Measurements from ENCODE around the gene IFT122. TPM values are rescaled to one million over a fixed set of nuclear protein-coding genes. Genes with fewer than 3 reads are reported as not detected.

IFT122 gene
- total RNA-seq, 1 experiment from 2014 or later = 30.0 TPM

DNA sequence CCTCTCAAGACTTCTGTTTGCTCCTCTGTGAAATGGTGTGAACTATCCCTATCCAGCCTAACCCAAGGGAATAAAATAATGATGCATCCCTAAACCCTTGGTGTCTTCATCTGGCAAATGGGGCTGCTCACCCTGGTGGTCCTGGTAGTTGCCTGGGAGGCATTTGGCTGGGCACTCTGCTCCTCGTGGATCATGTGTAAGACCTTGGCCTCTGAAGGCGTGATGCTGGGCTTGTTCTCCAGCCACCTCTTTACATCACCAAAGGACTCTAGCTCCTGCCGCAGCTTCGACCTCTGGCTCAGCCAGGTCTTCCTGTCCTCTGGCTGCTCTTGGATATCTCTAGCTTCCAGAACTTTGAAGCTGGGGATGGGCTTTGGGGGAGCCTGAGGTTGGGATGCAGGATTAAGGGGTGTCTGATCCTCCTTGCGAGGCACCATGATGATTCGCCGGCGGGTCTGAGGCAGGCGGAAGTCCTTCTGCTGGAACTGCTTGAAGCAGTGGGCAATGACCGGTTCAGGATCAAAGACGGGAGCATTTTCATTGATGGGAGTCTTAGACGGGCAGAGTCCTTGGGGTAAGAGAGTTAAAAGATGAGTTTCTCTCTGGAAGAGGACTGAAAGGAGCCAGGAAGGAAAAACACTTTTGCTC is 18.7 kb upstream of the IFT122 start:
- DNase-seq = no peak
- H3K27ac Mint-ChIP-seq (ENCODE audit: unreplicated experiment) = no peak overlapping the region
- Histone ChIP-seq H3K36me3 (ENCODE audit: control insufficient read depth, insufficient read depth, low read length) (no peaks in the 10 kb centered on the region), H3K4me3 (ENCODE audit: low read depth, low read length) (no peak overlapping the region), H3K9me3 (no peaks in the 10 kb centered on the region), H3K27me3 (replicated peaks; ENCODE audit: control insufficient read depth, insufficient read depth, low read length) (no peaks in the 10 kb centered on the region), H3K4me1 (peaks cover 6% of the 10 kb centered on the region; the same call in 1 of the 2 replicates)
- ChIA-PET POLR2A (no interaction called here), CTCF (no interaction called here)
- intact Hi-C loops (cut with micrococcal nuclease; ENCODE audit: unreplicated experiment) = loop anchor here (5.0 kb wide), 1 partner anchor 39 kb away; no protein-coding TSS in a partner anchor
- BruUV-seq (replicated peaks) = no TSS peak
- H3K9me3 Mint-ChIP-seq (ENCODE audit: unreplicated experiment) = no peaks in the 10 kb centered on the region
- no peaks in the 10 kb centered on the region for H3K36me3 Mint-ChIP-seq (ENCODE audit: insufficient read depth, unreplicated experiment)
- TF ChIP-seq, protein P1, sequence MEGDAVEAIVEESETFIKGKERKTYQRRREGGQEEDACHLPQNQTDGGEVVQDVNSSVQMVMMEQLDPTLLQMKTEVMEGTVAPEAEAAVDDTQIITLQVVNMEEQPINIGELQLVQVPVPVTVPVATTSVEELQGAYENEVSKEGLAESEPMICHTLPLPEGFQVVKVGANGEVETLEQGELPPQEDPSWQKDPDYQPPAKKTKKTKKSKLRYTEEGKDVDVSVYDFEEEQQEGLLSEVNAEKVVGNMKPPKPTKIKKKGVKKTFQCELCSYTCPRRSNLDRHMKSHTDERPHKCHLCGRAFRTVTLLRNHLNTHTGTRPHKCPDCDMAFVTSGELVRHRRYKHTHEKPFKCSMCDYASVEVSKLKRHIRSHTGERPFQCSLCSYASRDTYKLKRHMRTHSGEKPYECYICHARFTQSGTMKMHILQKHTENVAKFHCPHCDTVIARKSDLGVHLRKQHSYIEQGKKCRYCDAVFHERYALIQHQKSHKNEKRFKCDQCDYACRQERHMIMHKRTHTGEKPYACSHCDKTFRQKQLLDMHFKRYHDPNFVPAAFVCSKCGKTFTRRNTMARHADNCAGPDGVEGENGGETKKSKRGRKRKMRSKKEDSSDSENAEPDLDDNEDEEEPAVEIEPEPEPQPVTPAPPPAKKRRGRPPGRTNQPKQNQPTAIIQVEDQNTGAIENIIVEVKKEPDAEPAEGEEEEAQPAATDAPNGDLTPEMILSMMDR (IDR thresholded peaks at IDR 0.05; ENCODE audit: insufficient read depth in 1 of 2, low read depth in 1 of 2, low read length in 1 of 2, severe bottlenecking in 1 of 2, unreplicated experiment in 1 of 2) = no peak
- no peak overlapping the region for H3K4me3 Mint-ChIP-seq (ENCODE audit: unreplicated experiment)
- H3K4me1 Mint-ChIP-seq (ENCODE audit: low read depth, unreplicated experiment) = peaks cover 24% of the 10 kb centered on the region
- H3K27me3 Mint-ChIP-seq (ENCODE audit: insufficient read depth, unreplicated experiment) = no peaks in the 10 kb centered on the region

DNA sequence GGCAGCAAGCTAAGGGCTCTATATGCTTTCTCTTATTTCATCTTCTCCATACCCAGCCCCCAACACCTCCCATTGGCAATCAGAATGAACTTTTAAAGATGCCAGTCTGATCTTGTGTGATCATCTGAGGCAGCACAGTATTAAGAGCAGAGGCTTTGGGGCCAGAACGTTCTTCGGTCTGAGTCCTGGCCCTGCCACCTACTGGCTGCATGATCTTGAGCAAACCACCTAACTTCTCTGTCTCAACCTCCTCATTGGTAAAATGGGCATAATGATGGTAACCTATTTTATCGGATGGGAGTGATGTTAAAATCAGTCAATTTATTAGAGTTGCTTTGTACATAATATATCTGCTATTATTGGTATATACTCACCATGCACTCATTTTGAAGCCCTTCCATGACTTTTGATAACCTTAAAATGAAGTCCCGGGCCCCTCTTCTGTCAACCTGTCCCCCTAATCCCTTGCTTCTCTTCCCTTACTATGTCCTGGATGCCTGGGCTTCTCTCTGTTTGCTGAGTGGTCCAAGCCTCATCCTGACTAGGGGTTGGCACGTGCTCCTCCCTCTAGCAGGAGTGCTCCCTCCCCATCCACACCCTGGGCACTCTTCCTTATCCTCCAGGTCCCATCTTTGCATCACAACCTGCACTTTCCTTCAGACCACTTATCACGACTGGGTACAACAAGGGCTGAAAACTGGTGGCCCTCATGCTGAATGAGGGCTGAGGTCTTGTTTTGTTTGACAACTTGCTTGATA is 17.9 kb upstream of the IFT122 start:
- intact Hi-C loops (cut with micrococcal nuclease; ENCODE audit: unreplicated experiment) = loop anchor here (5.0 kb wide), 1 partner anchor 40 kb away; no protein-coding TSS in a partner anchor
- H3K4me1 ChIP-seq = peaks cover 6% of the 10 kb centered on the region; the same call in 1 of the 2 replicates
- Mint-ChIP-seq H3K4me3 (ENCODE audit: unreplicated experiment) (no peak overlapping the region), H3K4me1 (ENCODE audit: low read depth, unreplicated experiment) (peaks cover 24% of the 10 kb centered on the region), H3K36me3 (ENCODE audit: insufficient read depth, unreplicated experiment) (no peaks in the 10 kb centered on the region), H3K27ac (ENCODE audit: unreplicated experiment) (no peak overlapping the region), H3K27me3 (ENCODE audit: insufficient read depth, unreplicated experiment) (no peaks in the 10 kb centered on the region), H3K9me3 (ENCODE audit: unreplicated experiment) (no peaks in the 10 kb centered on the region)
- no peaks in the 10 kb centered on the region for H3K9me3 ChIP-seq
- H3K27me3 ChIP-seq (replicated peaks; ENCODE audit: control insufficient read depth, insufficient read depth, low read length) = no peaks in the 10 kb centered on the region
- TF ChIP-seq, protein P1 (IDR thresholded peaks at IDR 0.05; ENCODE audit: insufficient read depth in 1 of 2, low read depth in 1 of 2, low read length in 1 of 2, severe bottlenecking in 1 of 2, unreplicated experiment in 1 of 2) = no peak
- ChIA-PET POLR2A (no interaction called here), CTCF (interaction anchor here (1.6 kb wide), 1 partner anchor 39 kb away, joined by 4 read pairs; no protein-coding TSS in a partner anchor)
- H3K36me3 ChIP-seq (ENCODE audit: control insufficient read depth, insufficient read depth, low read length) = no peaks in the 10 kb centered on the region
- no peak for DNase-seq
- no TSS peak for BruUV-seq (replicated peaks)
- H3K4me3 ChIP-seq (ENCODE audit: low read depth, low read length) = no peak overlapping the region

DNA sequence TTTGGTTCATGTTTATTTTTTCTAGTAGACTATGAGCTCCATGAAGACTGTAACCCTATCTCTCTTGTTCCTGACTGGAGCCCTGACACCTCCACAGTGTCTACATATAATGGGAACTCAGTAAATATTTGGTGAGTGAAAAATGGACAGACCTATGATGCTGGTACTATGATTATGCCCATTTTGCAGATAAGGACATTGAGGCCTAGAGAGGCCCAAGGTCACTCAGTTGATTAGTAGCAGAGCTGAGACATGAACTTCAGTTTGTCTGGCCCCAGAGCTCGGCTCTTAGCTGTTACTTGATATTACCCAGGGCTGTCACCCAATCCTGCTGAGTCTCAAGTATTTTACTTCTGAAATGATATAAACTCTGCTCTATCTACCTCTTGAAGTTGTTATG is 17.1 kb upstream of the IFT122 start:
- Histone ChIP-seq H3K27me3 (replicated peaks; ENCODE audit: control insufficient read depth, insufficient read depth, low read length) (no peaks in the 10 kb centered on the region), H3K36me3 (ENCODE audit: control insufficient read depth, insufficient read depth, low read length) (no peaks in the 10 kb centered on the region), H3K4me1 (peaks cover 6% of the 10 kb centered on the region; the same call in 1 of the 2 replicates), H3K9me3 (no peaks in the 10 kb centered on the region), H3K4me3 (ENCODE audit: low read depth, low read length) (no peak overlapping the region)
- H3K27me3 Mint-ChIP-seq (ENCODE audit: insufficient read depth, unreplicated experiment) = peaks cover 3% of the 10 kb centered on the region
- TF ChIP-seq, protein P1 (IDR thresholded peaks at IDR 0.05; ENCODE audit: insufficient read depth in 1 of 2, low read depth in 1 of 2, low read length in 1 of 2, severe bottlenecking in 1 of 2, unreplicated experiment in 1 of 2) = no peak
- no TSS peak for BruUV-seq (replicated peaks)
- no peak overlapping the region for H3K27ac Mint-ChIP-seq (ENCODE audit: unreplicated experiment)
- no peak overlapping the region for H3K4me3 Mint-ChIP-seq (ENCODE audit: unreplicated experiment)
- peaks cover 30% of the 10 kb centered on the region for H3K4me1 Mint-ChIP-seq (ENCODE audit: low read depth, unreplicated experiment)
- POLR2A ChIA-PET = no interaction called here
- no peaks in the 10 kb centered on the region for H3K36me3 Mint-ChIP-seq (ENCODE audit: insufficient read depth, unreplicated experiment)
- H3K9me3 Mint-ChIP-seq (ENCODE audit: unreplicated experiment) = no peaks in the 10 kb centered on the region
- intact Hi-C loops (cut with micrococcal nuclease; ENCODE audit: unreplicated experiment) = loop anchor here (5.0 kb wide), 1 partner anchor 41 kb away; no protein-coding TSS in a partner anchor
- CTCF ChIA-PET = interaction anchor here (1.6 kb wide), 1 partner anchor 39 kb away, joined by 4 read pairs; no protein-coding TSS in a partner anchor
- no peak for DNase-seq
